Skeletal muscle satellite cell (primary cell): Measurements from ENCODE around the gene TMEM240.
A peak's percentile ranks its signal among the peaks of the same experiment; 100 is the strongest.

Source experiments
- H3K27me3 ChIP-seq: 2 replicates; pipeline ENCODE4 v1.7.0; 2013; ENCODE audit warnings: low read length; ENCODE audit not compliant: control insufficient read depth, insufficient read depth
- H3K36me3 ChIP-seq: 2 replicates; pipeline ENCODE4 v1.7.0; 2013; ENCODE audit warnings: mild to moderate bottlenecking, control low read depth, low read length; ENCODE audit not compliant: insufficient read depth
- H3K4me1 ChIP-seq: 2 replicates; pipeline ENCODE4 v1.7.0; 2013; ENCODE audit warnings: low read length; ENCODE audit not compliant: control insufficient read depth, insufficient read depth
- H3K4me2 ChIP-seq: 2 replicates; pipeline ENCODE4 v1.7.0; 2013; ENCODE audit warnings: mild to moderate bottlenecking, low read length
- H3K4me3 ChIP-seq: 2 replicates; pipeline ENCODE4 v1.7.0; 2013; ENCODE audit warnings: low read length
- H3K9ac ChIP-seq: 2 replicates; pipeline ENCODE4 v1.7.0; 2013; ENCODE audit warnings: mild to moderate bottlenecking, low read depth, low read length, moderate library complexity
- H3K9me3 ChIP-seq: replicated peaks from 2 replicates; pipeline ENCODE4 v1.7.0; 2013; ENCODE audit warnings: mild to moderate bottlenecking, control low read depth, low read length

TMEM240 gene

GRCh38 chr1:1556505-1556904 lies 16.1 kb upstream of the TMEM240 start:
- H3K4me2 ChIP-seq = no peak overlapping the region
- peaks cover 18% of the 10 kb centered on the region for H3K36me3 ChIP-seq
- H3K9me3 ChIP-seq = no peaks in the 10 kb centered on the region
- no peak overlapping the region for H3K9ac ChIP-seq
- H3K27me3 ChIP-seq = no peaks in the 10 kb centered on the region
- H3K4me1 ChIP-seq = peaks cover 12% of the 10 kb centered on the region
- H3K4me3 ChIP-seq = no peak overlapping the region

- no peaks in the 10 kb centered on the region for H3K27me3 ChIP-seq
- no peaks in the 10 kb centered on the region for H3K9me3 ChIP-seq
- H3K4me1 ChIP-seq = peaks cover 12% of the 10 kb centered on the region
- no peak overlapping the region for H3K9ac ChIP-seq
- H3K36me3 ChIP-seq = peaks cover 13% of the 10 kb centered on the region
- H3K4me2 ChIP-seq = peak overlapping the region; percentile 10
- no peak overlapping the region for H3K4me3 ChIP-seq
Observed at GRCh38 chr1:1554926-1555915, 14.8 kb upstream of the TMEM240 start.

- H3K4me1 ChIP-seq = peaks cover 12% of the 10 kb centered on the region
- no peak overlapping the region for H3K9ac ChIP-seq
- no peaks in the 10 kb centered on the region for H3K27me3 ChIP-seq
- peak overlapping the region; percentile 10 for H3K4me2 ChIP-seq
- H3K4me3 ChIP-seq = no peak overlapping the region
- peaks cover 8% of the 10 kb centered on the region for H3K36me3 ChIP-seq
- H3K9me3 ChIP-seq = no peaks in the 10 kb centered on the region
Observed at GRCh38 chr1:1554550-1554925, 14.1 kb upstream of the TMEM240 start.

- no peaks in the 10 kb centered on the region for H3K9me3 ChIP-seq
- H3K36me3 ChIP-seq = peaks cover 8% of the 10 kb centered on the region
- no peaks in the 10 kb centered on the region for H3K27me3 ChIP-seq
- no peak overlapping the region for H3K9ac ChIP-seq
- peaks cover 12% of the 10 kb centered on the region for H3K4me1 ChIP-seq
- H3K4me3 ChIP-seq = no peak overlapping the region
- H3K4me2 ChIP-seq = no peak overlapping the region
Observed at GRCh38 chr1:1553821-1554494, 13.5 kb upstream of the TMEM240 start.

- Histone ChIP-seq H3K4me3 (no peak overlapping the region), H3K9me3 (no peaks in the 10 kb centered on the region), H3K9ac (no peak overlapping the region), H3K4me1 (peaks cover 12% of the 10 kb centered on the region), H3K27me3 (no peaks in the 10 kb centered on the region), H3K36me3 (peaks cover 12% of the 10 kb centered on the region), H3K4me2 (no peak overlapping the region)
Observed at GRCh38 chr1:1552263-1552639, 11.8 kb upstream of the TMEM240 start.

- H3K36me3 ChIP-seq = peaks cover 13% of the 10 kb centered on the region
- H3K9me3 ChIP-seq = no peaks in the 10 kb centered on the region
- H3K4me1 ChIP-seq = peaks cover 12% of the 10 kb centered on the region
- H3K4me3 ChIP-seq = no peak overlapping the region
- no peak overlapping the region for H3K9ac ChIP-seq
- H3K4me2 ChIP-seq = no peak overlapping the region
- H3K27me3 ChIP-seq = no peaks in the 10 kb centered on the region
Observed at GRCh38 chr1:1551524-1552262, 11.3 kb upstream of the TMEM240 start.

GRCh38 chr1:1550591-1551432 lies 10.4 kb upstream of the TMEM240 start:
- Histone ChIP-seq H3K9me3 (no peaks in the 10 kb centered on the region), H3K9ac (no peak overlapping the region), H3K36me3 (peaks cover 19% of the 10 kb centered on the region), H3K4me3 (no peak overlapping the region), H3K4me2 (no peak overlapping the region), H3K4me1 (peaks cover 12% of the 10 kb centered on the region), H3K27me3 (no peaks in the 10 kb centered on the region)

GRCh38 chr1:1550087-1550486 lies 9.7 kb upstream of the TMEM240 start:
- no peaks in the 10 kb centered on the region for H3K9me3 ChIP-seq
- no peak overlapping the region for H3K4me3 ChIP-seq
- H3K4me1 ChIP-seq = peaks cover 9% of the 10 kb centered on the region
- H3K4me2 ChIP-seq = no peak overlapping the region
- peaks cover 17% of the 10 kb centered on the region for H3K36me3 ChIP-seq
- no peak overlapping the region for H3K9ac ChIP-seq
- H3K27me3 ChIP-seq = no peaks in the 10 kb centered on the region

- Histone ChIP-seq H3K36me3 (peaks cover 15% of the 10 kb centered on the region), H3K4me3 (no peak overlapping the region), H3K4me1 (no peaks in the 10 kb centered on the region), H3K4me2 (no peak overlapping the region), H3K9me3 (no peaks in the 10 kb centered on the region), H3K27me3 (no peaks in the 10 kb centered on the region), H3K9ac (no peak overlapping the region)
Observed at GRCh38 chr1:1548591-1548990, 8.2 kb upstream of the TMEM240 start.

GRCh38 chr1:1547476-1547875 lies 7.1 kb upstream of the TMEM240 start:
- H3K4me3 ChIP-seq = no peak overlapping the region
- H3K27me3 ChIP-seq = no peaks in the 10 kb centered on the region
- no peak overlapping the region for H3K4me2 ChIP-seq
- H3K9ac ChIP-seq = no peak overlapping the region
- peaks cover 24% of the 10 kb centered on the region for H3K36me3 ChIP-seq
- no peaks in the 10 kb centered on the region for H3K4me1 ChIP-seq
- H3K9me3 ChIP-seq = no peaks in the 10 kb centered on the region

- Histone ChIP-seq H3K4me1 (no peaks in the 10 kb centered on the region), H3K27me3 (no peaks in the 10 kb centered on the region), H3K4me2 (no peak overlapping the region), H3K9ac (no peak overlapping the region), H3K4me3 (no peak overlapping the region), H3K36me3 (peaks cover 26% of the 10 kb centered on the region), H3K9me3 (no peaks in the 10 kb centered on the region)
Observed at GRCh38 chr1:1547011-1547410, 6.6 kb upstream of the TMEM240 start.
